ENCODE measurements around the gene RPN2.

The RPN2 gene

GRCh38 chr20:37277253-37277593 lies 98.1 kb downstream of the RPN2 start:
- H3K9me3 Mint-ChIP-seq: no peaks in the 10 kb centered on the region
- peak overlapping the region in 1 of 3 experiments; percentile 26 for H3K4me3 Mint-ChIP-seq
- peak overlapping the region; percentile 65 to 91 (median 78) for H3K27ac Mint-ChIP-seq
- no peak for TF ChIP-seq CTCF (IDR thresholded peaks at IDR 0.05; ENCODE audit: unreplicated experiment in 3 of 3)
- H3K36me3 Mint-ChIP-seq (ENCODE audit: low read depth): no peaks in the 10 kb centered on the region
- H3K4me1 Mint-ChIP-seq: peaks cover 29% of the 10 kb centered on the region
- no peaks in the 10 kb centered on the region for H3K27me3 Mint-ChIP-seq (ENCODE audit: low read depth)

- TF ChIP-seq CTCF (IDR thresholded peaks at IDR 0.05; ENCODE audit: unreplicated experiment in 3 of 3): no peak
- Mint-ChIP-seq H3K4me1 (peaks cover 39% of the 10 kb centered on the region), H3K27ac (peak overlapping the region in 1 of 3 experiments; percentile 31), H3K36me3 (ENCODE audit: low read depth) (no peaks in the 10 kb centered on the region), H3K27me3 (ENCODE audit: low read depth) (peaks cover 4% of the 10 kb centered on the region), H3K4me3 (no peak overlapping the region), H3K9me3 (no peaks in the 10 kb centered on the region)
Observed at GRCh38 chr20:37278966-37279590, 99.9 kb downstream of the RPN2 start.

GRCh38 chr20:37279820-37280219 lies 100.7 kb downstream of the RPN2 start:
- H3K36me3 Mint-ChIP-seq (ENCODE audit: low read depth): no peaks in the 10 kb centered on the region

GRCh38 chr20:37280403-37280802 lies 101.3 kb downstream of the RPN2 start:
- H3K27ac Mint-ChIP-seq: peak overlapping the region in 1 of 3 experiments; percentile 61

More at GRCh38 chr20:37279820-37280219, 100.7 kb downstream of the RPN2 start:
- Mint-ChIP-seq H3K4me1 (peaks cover 35% of the 10 kb centered on the region), H3K9me3 (no peaks in the 10 kb centered on the region), H3K27ac (no peak overlapping the region), H3K4me3 (no peak overlapping the region), H3K27me3 (ENCODE audit: low read depth) (peaks cover 4% of the 10 kb centered on the region)
- TF ChIP-seq CTCF (IDR thresholded peaks at IDR 0.05; ENCODE audit: unreplicated experiment in 3 of 3): no peak

GRCh38 chr20:37282556-37282955 lies 103.4 kb downstream of the RPN2 start:
- Mint-ChIP-seq H3K4me1 (peaks cover 20% of the 10 kb centered on the region), H3K27ac (peak overlapping the region; percentile 8 to 92 (median 69)), H3K36me3 (ENCODE audit: low read depth) (no peaks in the 10 kb centered on the region), H3K27me3 (ENCODE audit: low read depth) (peaks cover 4% of the 10 kb centered on the region), H3K9me3 (no peaks in the 10 kb centered on the region), H3K4me3 (peak overlapping the region in 1 of 3 experiments; percentile 2)
- TF ChIP-seq CTCF (IDR thresholded peaks at IDR 0.05; ENCODE audit: unreplicated experiment in 3 of 3): peak; percentile 48 to 63 (median 48)

More at GRCh38 chr20:37280403-37280802, 101.3 kb downstream of the RPN2 start:
- H3K9me3 Mint-ChIP-seq: no peaks in the 10 kb centered on the region
- TF ChIP-seq CTCF (IDR thresholded peaks at IDR 0.05; ENCODE audit: unreplicated experiment in 3 of 3): no peak
- H3K4me1 Mint-ChIP-seq: peaks cover 30% of the 10 kb centered on the region
- no peaks in the 10 kb centered on the region for H3K36me3 Mint-ChIP-seq (ENCODE audit: low read depth)
- H3K27me3 Mint-ChIP-seq (ENCODE audit: low read depth): peaks cover 4% of the 10 kb centered on the region
- H3K4me3 Mint-ChIP-seq: no peak overlapping the region
